Cortex of kidney (tissue), 1 donor: Measurements from ENCODE around the gene HS3ST2.
"Not testable (repeated sequence)": the region's sequence is repeated elsewhere in the genome, so short reads cannot be mapped to it uniquely, and the experiment has no call there.

Experiments
- DNase-seq: peaks from one replicate; lab custom pipeline; 2025; lab: John Stamatoyannopoulos, UW

Gene HS3ST2

GRCh38 chr16:22878955-22879354, 65.0 kb downstream of the HS3ST2 start:
- DNase-seq, result no peak

GRCh38 chr16:22879466-22879865, 65.5 kb downstream of the HS3ST2 start:
- no peak for DNase-seq

GRCh38 chr16:22882981-22883380, 69.0 kb downstream of the HS3ST2 start:
- DNase-seq, result no peak

- no peak for DNase-seq
These were observed 72.0 kb downstream of the HS3ST2 start for GRCh38 chr16:22885951-22886350.

- DNase-seq, result no peak
These were observed 73.0 kb downstream of the HS3ST2 start for GRCh38 chr16:22886927-22887326.

GRCh38 chr16:22887445-22887844, 73.5 kb downstream of the HS3ST2 start:
- no peak for DNase-seq

- no peak for DNase-seq
These were observed 74.8 kb downstream of the HS3ST2 start for GRCh38 chr16:22888791-22889190.

- DNase-seq, result no peak
These were observed 77.0 kb downstream of the HS3ST2 start for GRCh38 chr16:22890976-22891375.

GRCh38 chr16:22897184-22897583, 83.2 kb downstream of the HS3ST2 start:
- no peak for DNase-seq

- DNase-seq, result no peak
These were observed 84.2 kb downstream of the HS3ST2 start for GRCh38 chr16:22898131-22898530.

- DNase-seq, result no peak
These were observed 84.9 kb downstream of the HS3ST2 start for GRCh38 chr16:22898874-22899348.

GRCh38 chr16:22899567-22899966, 85.6 kb downstream of the HS3ST2 start:
- DNase-seq, result not testable (repeated sequence)

- no peak for DNase-seq
These were observed 86.9 kb downstream of the HS3ST2 start for GRCh38 chr16:22900863-22901262.

GRCh38 chr16:22901563-22901962, 87.6 kb downstream of the HS3ST2 start:
- no peak for DNase-seq

- DNase-seq, result no peak
These were observed 89.8 kb downstream of the HS3ST2 start for GRCh38 chr16:22903716-22904115.

- no peak for DNase-seq
These were observed 98.7 kb downstream of the HS3ST2 start for GRCh38 chr16:22912654-22913053.

- DNase-seq, result no peak
These were observed 101.0 kb downstream of the HS3ST2 start for GRCh38 chr16:22915003-22915402.

- DNase-seq, result no peak
These were observed 109.5 kb downstream of the HS3ST2 start for GRCh38 chr16:22923491-22923890.

- DNase-seq, result no peak
These were observed 110.5 kb downstream of the HS3ST2 start for GRCh38 chr16:22924492-22924891.

GRCh38 chr16:22926105-22926751, 112.3 kb downstream of the HS3ST2 start:
- no peak for DNase-seq

- no peak for DNase-seq
These were observed 113.3 kb downstream of the HS3ST2 start for GRCh38 chr16:22927306-22927705.

GRCh38 chr16:22928882-22929435, 115.0 kb downstream of the HS3ST2 start:
- no peak for DNase-seq

GRCh38 chr16:22929461-22929860, 115.5 kb downstream of the HS3ST2 start:
- no peak for DNase-seq
